OCI-LY7 (cell line): ENCODE data around the gene SYTL2.

Experiments
- CTCF ChIP-seq: fragments of 200-600 bp; sonication (generic); conservative IDR thresholded peaks from 2 replicates; pipeline ENCODE4 v1.5.1; 2014; ENCODE audit warnings: mild to moderate bottlenecking, antibody characterized with exemption, low read length, moderate library complexity, mixed read lengths
- EZH2phosphoT487 ChIP-seq: fragments of 200-600 bp; sonication (generic); IDR thresholded peaks from 2 replicates; pipeline ENCODE4 v1.6.1; 2018; ENCODE audit warnings: low read depth, borderline replicate concordance, mild to moderate bottlenecking, mixed run types, antibody characterized with exemption, low read length, moderate library complexity, mixed read lengths

GRCh38 chr11:85847436-85847835 lies 36.5 kb upstream of the SYTL2 start:
- TF ChIP-seq CTCF (no peak), EZH2phosphoT487 (no peak)
